ENCODE measurements around the gene UCP3. TPM values are rescaled to one million over a fixed set of nuclear protein-coding genes. Genes with fewer than 3 reads are reported as not detected.

Gene UCP3
- polyA plus RNA-seq, 3 donors = 1.4 to 1.7 (median 1.7) TPM

- DNase-seq (ENCODE audit: low read depth in 3 of 3, low spot score in 2 of 3) = no peak
Observed at GRCh38 chr11:74019104-74019738, 10.3 kb upstream of the UCP3 start.

- DNase-seq (ENCODE audit: low read depth in 3 of 3, low spot score in 2 of 3) = no peak
Observed at GRCh38 chr11:74018331-74019005, 9.6 kb upstream of the UCP3 start.

- DNase-seq (ENCODE audit: low read depth in 3 of 3, low spot score in 2 of 3) = no peak
Observed at GRCh38 chr11:74017631-74018030, 8.7 kb upstream of the UCP3 start.

GRCh38 chr11:74015919-74016684 lies 7.2 kb upstream of the UCP3 start:
- DNase-seq (ENCODE audit: low read depth in 3 of 3, low spot score in 2 of 3) = no peak

GRCh38 chr11:74014880-74015279 lies 6.0 kb upstream of the UCP3 start:
- no peak for DNase-seq (ENCODE audit: low read depth in 3 of 3, low spot score in 2 of 3)

GRCh38 chr11:74013141-74013540 lies 4.3 kb upstream of the UCP3 start:
- DNase-seq (ENCODE audit: low read depth in 3 of 3, low spot score in 2 of 3) = no peak

GRCh38 chr11:74012074-74012809 lies 3.4 kb upstream of the UCP3 start:
- no peak for DNase-seq (ENCODE audit: low read depth in 3 of 3, low spot score in 2 of 3)

GRCh38 chr11:74011360-74012073 lies 2.6 kb upstream of the UCP3 start:
- DNase-seq (ENCODE audit: low read depth in 3 of 3, low spot score in 2 of 3) = no peak

GRCh38 chr11:74010306-74011300 lies 1.7 kb upstream of the UCP3 start:
- DNase-seq (ENCODE audit: low read depth in 3 of 3, low spot score in 2 of 3) = no peak

- DNase-seq (ENCODE audit: low read depth in 3 of 3, low spot score in 2 of 3) = no peak
Observed at GRCh38 chr11:74009675-74010305, 905 bp upstream of the UCP3 start.

GRCh38 chr11:74009230-74009547 lies 304 bp upstream of the UCP3 start:
- no peak for DNase-seq (ENCODE audit: low read depth in 3 of 3, low spot score in 2 of 3)

GRCh38 chr11:74007691-74008372 lies 1.1 kb downstream of the UCP3 start:
- no peak for DNase-seq (ENCODE audit: low read depth in 3 of 3, low spot score in 2 of 3)

GRCh38 chr11:74006743-74007304 lies 2.1 kb downstream of the UCP3 start:
- no peak for DNase-seq (ENCODE audit: low read depth in 3 of 3, low spot score in 2 of 3)

GRCh38 chr11:74005721-74006517 lies 3.0 kb downstream of the UCP3 start:
- no peak for DNase-seq (ENCODE audit: low read depth in 3 of 3, low spot score in 2 of 3)

GRCh38 chr11:74004759-74005615 lies 3.9 kb downstream of the UCP3 start:
- DNase-seq (ENCODE audit: low read depth in 3 of 3, low spot score in 2 of 3) = no peak

- DNase-seq (ENCODE audit: low read depth in 3 of 3, low spot score in 2 of 3) = no peak
Observed at GRCh38 chr11:74004046-74004695, 4.7 kb downstream of the UCP3 start.

All from right renal cortex interstitium (tissue), 3 donors.